ENCODE data around the gene SLC25A33.
"Not testable (repeated sequence)": the region's sequence is repeated elsewhere in the genome, so short reads cannot be mapped to it uniquely, and the experiment has no call there.

SLC25A33 gene

GRCh38 chr1:9539829-9540550 lies 725 bp downstream of the SLC25A33 start:
- peak; percentile 28 to 31 for DNase-seq

GRCh38 chr1:9542430-9542829 lies 3.2 kb downstream of the SLC25A33 start:
- peak; percentile 30 to 40 for DNase-seq

- DNase-seq, result no peak
These were observed 5.7 kb downstream of the SLC25A33 start for GRCh38 chr1:9544926-9545325.

- no peak for DNase-seq
These were observed 10.8 kb downstream of the SLC25A33 start for GRCh38 chr1:9549955-9550546.

- no peak for DNase-seq
These were observed 12.7 kb downstream of the SLC25A33 start for GRCh38 chr1:9551984-9552383.

DNA sequence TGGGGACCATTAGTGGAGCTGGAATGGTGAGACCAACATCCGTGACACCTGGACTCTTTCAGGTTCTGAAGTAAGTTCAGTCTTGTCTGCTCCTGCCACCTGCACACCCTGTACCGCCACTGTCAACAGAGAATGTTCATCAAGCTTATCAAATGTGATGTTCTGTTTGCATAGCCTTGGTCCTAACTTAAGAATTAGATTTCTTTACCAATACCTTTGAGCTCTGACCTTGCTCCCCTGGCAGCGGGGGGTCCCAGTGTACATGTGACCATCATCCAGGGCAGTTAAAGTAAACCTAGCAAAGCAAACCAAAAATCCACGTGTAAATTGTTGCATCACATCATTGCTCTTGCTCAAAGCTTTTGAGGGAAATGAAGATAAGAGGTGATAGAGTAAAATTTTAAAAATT lies 14.5 kb downstream of the SLC25A33 start:
- no peak for DNase-seq

GRCh38 chr1:9555942-9556341 lies 16.7 kb downstream of the SLC25A33 start:
- DNase-seq, result no peak

DNA sequence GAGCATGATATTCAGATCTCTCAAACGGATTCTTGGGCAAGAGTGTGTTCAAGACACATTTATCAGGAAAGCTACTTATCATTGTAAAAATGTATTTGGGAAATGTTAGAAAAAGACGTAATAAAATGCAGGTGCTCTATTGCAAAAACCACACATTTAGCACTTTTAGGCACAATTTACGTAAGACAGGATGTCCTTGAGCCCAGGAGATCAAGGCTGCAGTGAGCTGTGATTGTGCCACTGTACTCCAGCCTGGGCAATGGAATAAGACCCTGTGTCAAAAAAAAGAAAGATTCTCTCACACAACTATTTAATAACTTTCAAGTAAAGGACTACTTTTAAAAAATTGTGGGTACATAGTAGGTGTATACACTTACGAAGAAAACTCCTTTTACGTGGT lies 18.4 kb downstream of the SLC25A33 start:
- no peak for DNase-seq

GRCh38 chr1:9558271-9558945 lies 19.1 kb downstream of the SLC25A33 start:
- DNase-seq, result no peak

- DNase-seq, result no peak
These were observed 19.8 kb downstream of the SLC25A33 start for GRCh38 chr1:9558946-9559545.

DNA sequence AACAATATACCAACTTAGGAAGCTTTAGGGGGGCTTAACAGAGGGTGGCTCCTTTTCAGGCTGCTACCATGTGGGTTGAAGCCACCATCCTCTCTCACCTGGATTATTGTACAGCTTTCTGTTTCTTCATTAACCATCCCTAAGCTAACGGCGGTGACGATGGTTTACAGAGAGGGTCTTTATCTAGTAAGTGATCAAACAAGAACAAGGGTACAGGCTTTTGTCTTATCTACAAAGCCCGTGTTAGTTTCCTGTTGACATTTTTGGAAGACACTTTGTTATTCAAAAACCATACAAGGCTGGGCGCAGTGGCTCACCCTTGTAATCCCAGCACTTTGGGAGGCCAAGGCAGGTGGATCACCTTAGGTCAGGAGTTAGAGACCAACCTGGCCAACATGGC lies 20.4 kb downstream of the SLC25A33 start:
- DNase-seq, result no peak

DNA sequence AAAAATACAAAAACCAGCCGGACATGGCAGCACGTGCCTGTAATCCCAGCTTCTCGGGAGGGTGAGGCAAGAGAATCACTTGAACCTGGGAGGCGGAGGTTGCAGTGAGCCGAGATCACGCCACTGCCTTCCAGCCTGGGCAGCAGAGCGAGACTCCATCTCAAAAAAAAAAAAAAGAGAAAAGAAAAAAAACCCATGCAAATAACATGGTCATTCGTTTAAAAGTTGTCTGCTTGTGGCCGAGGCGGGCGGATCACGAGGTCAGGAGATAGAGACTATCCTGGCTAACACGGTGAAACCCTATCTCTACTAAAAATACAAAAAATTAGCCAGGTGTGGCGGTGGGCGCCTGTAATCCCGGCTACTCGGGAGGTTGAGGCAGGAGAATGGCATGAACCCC lies 20.8 kb downstream of the SLC25A33 start:
- not testable (repeated sequence) for DNase-seq

GRCh38 chr1:9561429-9561828 lies 22.2 kb downstream of the SLC25A33 start:
- DNase-seq, result no peak

DNA sequence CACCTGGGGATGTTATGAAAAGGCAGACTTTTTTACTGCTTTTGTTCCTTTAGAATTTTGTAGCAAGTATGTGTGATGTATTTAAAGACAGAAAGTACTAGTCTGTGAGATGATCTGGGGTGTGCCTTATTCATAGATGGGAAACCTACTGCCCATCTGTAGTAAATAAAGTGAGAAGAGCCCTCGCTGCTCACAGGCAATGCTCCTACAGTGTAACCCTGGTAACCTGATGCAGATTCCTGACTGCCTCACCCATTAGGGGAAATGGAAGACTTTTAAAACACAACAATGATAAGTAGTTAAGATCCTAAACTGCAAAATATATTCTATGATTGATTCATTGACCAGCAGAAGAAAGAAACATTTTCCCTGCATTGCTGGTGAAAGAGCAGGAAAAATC lies 30.0 kb downstream of the SLC25A33 start:
- no peak for DNase-seq

- DNase-seq, result not testable (repeated sequence)
These were observed 31.7 kb downstream of the SLC25A33 start for GRCh38 chr1:9570886-9571529.

- no peak for DNase-seq
These were observed 34.5 kb downstream of the SLC25A33 start for GRCh38 chr1:9573723-9574122.

GRCh38 chr1:9575486-9575885 lies 36.2 kb downstream of the SLC25A33 start:
- DNase-seq, result no peak

- DNase-seq, result no peak
These were observed 37.6 kb downstream of the SLC25A33 start for GRCh38 chr1:9576903-9577302.

GRCh38 chr1:9577423-9577822 lies 38.2 kb downstream of the SLC25A33 start:
- no peak for DNase-seq

DNA sequence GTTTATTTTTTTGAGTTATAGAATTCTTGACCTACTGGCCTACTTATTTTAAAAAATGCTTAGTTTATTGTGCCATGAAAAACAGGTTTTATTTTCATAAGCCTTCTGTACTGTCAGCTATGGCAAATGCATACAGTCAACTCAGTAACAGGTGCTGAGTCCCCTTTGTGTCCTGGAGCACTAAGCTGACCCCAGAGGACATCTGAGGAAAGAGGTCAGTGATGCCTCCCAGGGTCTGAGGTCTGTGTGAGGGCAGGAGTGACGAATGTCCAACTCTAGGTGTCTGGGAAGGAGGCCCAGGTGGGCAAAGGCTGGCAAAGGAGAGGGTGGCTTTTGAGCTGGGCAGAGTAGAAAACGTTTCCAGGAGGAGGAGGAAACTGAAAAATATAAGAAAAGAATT lies 41.7 kb downstream of the SLC25A33 start:
- no peak for DNase-seq

DNA sequence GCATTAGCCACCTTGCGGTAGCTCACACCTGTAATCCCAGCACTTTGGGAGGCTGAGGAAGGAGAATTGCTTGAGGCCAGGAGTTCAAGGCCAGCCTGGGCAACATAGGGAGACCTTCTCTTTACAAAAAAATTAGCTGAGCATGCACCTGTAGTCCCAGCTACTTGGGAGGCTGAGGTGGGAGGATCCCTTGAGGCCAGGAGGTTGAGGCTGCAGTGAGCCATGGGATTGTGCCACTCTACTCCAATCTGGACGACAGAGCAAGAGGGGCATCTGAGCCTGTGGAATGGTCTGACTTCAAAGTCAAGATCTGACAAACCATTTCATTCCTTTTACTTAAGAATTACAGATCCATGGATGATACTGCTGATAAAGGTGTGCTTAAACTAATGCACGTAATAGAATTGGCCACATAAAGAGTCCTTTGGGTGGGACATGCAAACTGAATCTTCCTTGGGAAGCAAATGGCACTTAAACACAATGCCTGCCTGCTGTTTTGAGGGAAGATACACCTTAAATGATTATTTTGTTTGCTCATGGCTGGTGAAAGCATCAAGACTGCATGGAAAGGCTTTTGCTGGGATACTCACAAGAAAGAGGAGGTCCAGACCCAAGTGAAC lies 47.0 kb downstream of the SLC25A33 start:
- no peak for DNase-seq

GRCh38 chr1:9588551-9589143 lies 49.4 kb downstream of the SLC25A33 start, which contains the start of gene TMEM201:
Gene TMEM201, plus strand, starts transcription at chr1:9588911. Its CDS starts 20 bp downstream, at chr1:9588931.
- peak; percentile 80 for DNase-seq
